OCI-LY3 (cell line): ENCODE measurements around the gene FRYL.

ENCODE experiments used
- EZH2phosphoT487 ChIP-seq: fragments of 200-600 bp; shearing (Covaris generic); IDR thresholded peaks from 2 replicates; pipeline ENCODE4 v1.6.1; 2018; ENCODE audit warnings: antibody characterized with exemption, mixed run types, low read depth
- TF ChIP-seq, protein P1 (sequence below): fragments of 200-600, 300-600 bp; sonication (generic); IDR thresholded peaks from 2 replicates; pipeline ENCODE4 v1.5.1; 2014; ENCODE audit warnings: antibody characterized with exemption, low read length, low read depth

DNA sequence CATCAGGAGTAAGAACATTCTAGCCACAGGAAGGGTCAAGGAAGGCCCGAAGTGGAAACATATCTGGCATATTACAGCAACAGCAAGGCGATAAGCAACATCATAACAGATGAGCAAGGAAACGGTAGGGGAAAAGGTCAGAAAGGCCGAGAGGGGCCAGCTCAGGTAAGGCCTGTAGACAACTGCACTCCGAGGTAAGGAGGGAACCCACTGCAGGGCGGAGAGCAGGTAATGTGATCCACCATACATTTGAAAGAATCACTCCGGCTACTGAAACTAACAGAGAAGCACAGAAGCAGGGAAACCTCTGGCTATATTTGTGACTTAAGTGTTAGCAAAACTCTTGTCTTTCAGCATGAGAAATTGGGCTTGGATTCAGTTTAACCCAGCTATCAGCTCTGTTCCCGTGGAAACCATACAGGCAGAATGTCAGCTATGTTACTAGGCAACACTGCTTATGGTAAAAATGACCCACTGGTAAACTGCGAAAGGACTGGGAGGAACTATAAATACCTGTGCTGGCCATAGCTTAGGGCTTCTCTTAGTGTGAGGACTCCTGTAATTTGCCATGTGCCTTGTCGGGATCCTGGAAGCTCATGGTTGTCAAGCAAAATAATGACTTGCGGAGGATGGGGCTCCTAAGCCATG, 31.0 kb downstream of the FRYL start:
- TF ChIP-seq, protein P1, sequence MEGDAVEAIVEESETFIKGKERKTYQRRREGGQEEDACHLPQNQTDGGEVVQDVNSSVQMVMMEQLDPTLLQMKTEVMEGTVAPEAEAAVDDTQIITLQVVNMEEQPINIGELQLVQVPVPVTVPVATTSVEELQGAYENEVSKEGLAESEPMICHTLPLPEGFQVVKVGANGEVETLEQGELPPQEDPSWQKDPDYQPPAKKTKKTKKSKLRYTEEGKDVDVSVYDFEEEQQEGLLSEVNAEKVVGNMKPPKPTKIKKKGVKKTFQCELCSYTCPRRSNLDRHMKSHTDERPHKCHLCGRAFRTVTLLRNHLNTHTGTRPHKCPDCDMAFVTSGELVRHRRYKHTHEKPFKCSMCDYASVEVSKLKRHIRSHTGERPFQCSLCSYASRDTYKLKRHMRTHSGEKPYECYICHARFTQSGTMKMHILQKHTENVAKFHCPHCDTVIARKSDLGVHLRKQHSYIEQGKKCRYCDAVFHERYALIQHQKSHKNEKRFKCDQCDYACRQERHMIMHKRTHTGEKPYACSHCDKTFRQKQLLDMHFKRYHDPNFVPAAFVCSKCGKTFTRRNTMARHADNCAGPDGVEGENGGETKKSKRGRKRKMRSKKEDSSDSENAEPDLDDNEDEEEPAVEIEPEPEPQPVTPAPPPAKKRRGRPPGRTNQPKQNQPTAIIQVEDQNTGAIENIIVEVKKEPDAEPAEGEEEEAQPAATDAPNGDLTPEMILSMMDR, result no peak
- no peak for TF ChIP-seq EZH2phosphoT487
